ENCODE data around the gene SPA17. TPM values are rescaled to one million over a fixed set of nuclear protein-coding genes. Genes with fewer than 3 reads are reported as not detected.

SPA17 gene
- total RNA-seq, 4 donors from 2014 or later, result 4.2 to 8.6 (median 5.8) TPM

- no peaks in the 10 kb centered on the region for H3K36me3 ChIP-seq
Measured at GRCh38 chr11:124739479-124740276, 66.0 kb downstream of the SPA17 start, which contains the start of gene NRGN. TSS of gene NRGN (plus strand) at chr11:124739942. CDS start at chr11:124740085, 143 bp downstream.

GRCh38 chr11:124740277-124740882 lies 66.7 kb downstream of the SPA17 start:
- 9% methylated on average over 12 of the region's 37 CpGs for WGBS
- Histone ChIP-seq H3K27ac (replicated peaks in 1 of 4) (peak overlapping the region in 1 of 4 donors; percentile 0), H3K9me3 (no peaks in the 10 kb centered on the region), H3K4me3 (peak overlapping the region; percentile 54 to 69 (median 59)), H3K4me1 (peaks cover 13 to 23% (median 22%) of the 10 kb centered on the region in 4 donors), H3K36me3 (no peaks in the 10 kb centered on the region), H3K27me3 (peaks cover 7 to 94% (median 28%) of the 10 kb centered on the region in 4 donors)
- intact Hi-C loops (cut with DNase I), result loop anchor here (5.0 kb wide), 1 partner anchor 68 kb away; the partner anchor contains the start of genes SIAE and SPA17
- TF ChIP-seq CTCF (IDR thresholded peaks at IDR 0.05), result peak in 1 of 3 experiments; percentile 51
- TF ChIP-seq EP300 (IDR thresholded peaks at IDR 0.05), result no peak
- no peak for DNase-seq (ENCODE audit: extremely low spot score)

More at GRCh38 chr11:124739479-124740276, 66.0 kb downstream of the SPA17 start, which contains the start of gene NRGN:
- intact Hi-C loops (cut with DNase I), result loop anchor here (5.0 kb wide), 1 partner anchor 67 kb away; the partner anchor contains the start of genes SIAE and SPA17
- peaks cover 7 to 89% (median 22%) of the 10 kb centered on the region in 4 donors for H3K27me3 ChIP-seq
- peak within 1 kb of the TSS; percentile 54 to 69 (median 59) for H3K4me3 ChIP-seq
- TF ChIP-seq POLR2AphosphoS5 (IDR thresholded peaks at IDR 0.05) (peak in 1 of 2 donors; percentile 71), POLR2A (IDR thresholded peaks at IDR 0.05; ENCODE audit: low read depth) (no peak)
- peak; percentile 96 for DNase-seq (ENCODE audit: extremely low spot score)
- H3K4me1 ChIP-seq, result peaks cover 12 to 21% (median 20%) of the 10 kb centered on the region in 4 donors
- no peaks in the 10 kb centered on the region for H3K9me3 ChIP-seq
- 2% methylated on average over 26 of the region's 59 CpGs for WGBS
- peak within 1 kb of the TSS in 1 of 4 donors; percentile 0 for H3K27ac ChIP-seq (replicated peaks in 1 of 4)

- no peak for TF ChIP-seq POLR2AphosphoS5 (IDR thresholded peaks at IDR 0.05)
- TF ChIP-seq POLR2A (IDR thresholded peaks at IDR 0.05; ENCODE audit: low read depth), result no peak
- no peak for TF ChIP-seq EP300 (IDR thresholded peaks at IDR 0.05)
- no peak for TF ChIP-seq CTCF (IDR thresholded peaks at IDR 0.05)
- no peak overlapping the region for H3K27ac ChIP-seq (replicated peaks in 1 of 4)
- 88% methylated on average over 2 of the region's 2 CpGs for WGBS
- H3K36me3 ChIP-seq, result no peaks in the 10 kb centered on the region
- peaks cover 33 to 45% (median 42%) of the 10 kb centered on the region in 4 donors for H3K4me1 ChIP-seq
- H3K27me3 ChIP-seq, result peaks cover 7 to 94% (median 45%) of the 10 kb centered on the region in 4 donors
- H3K9me3 ChIP-seq, result no peaks in the 10 kb centered on the region
- intact Hi-C loops (cut with DNase I), result loop anchor here (5.0 kb wide), 1 partner anchor 70 kb away; the partner anchor contains the start of genes SIAE and SPA17
- H3K4me3 ChIP-seq, result no peak overlapping the region
- DNase-seq (ENCODE audit: extremely low spot score), result no peak
Measured at GRCh38 chr11:124742555-124742954, 68.9 kb downstream of the SPA17 start.

GRCh38 chr11:124743050-124743449 lies 69.3 kb downstream of the SPA17 start:
- H3K4me1 ChIP-seq, result peaks cover 36 to 50% (median 44%) of the 10 kb centered on the region in 4 donors
- no peaks in the 10 kb centered on the region for H3K9me3 ChIP-seq
- H3K27ac ChIP-seq (replicated peaks in 1 of 4), result no peak overlapping the region
- H3K4me3 ChIP-seq, result no peak overlapping the region
- DNase-seq (ENCODE audit: extremely low spot score), result no peak
- 87% methylated on average over 6 of the region's 6 CpGs for WGBS
- H3K36me3 ChIP-seq, result no peaks in the 10 kb centered on the region
- TF ChIP-seq EP300 (IDR thresholded peaks at IDR 0.05) (no peak), POLR2A (IDR thresholded peaks at IDR 0.05; ENCODE audit: low read depth) (no peak)
- H3K27me3 ChIP-seq, result peaks cover 7 to 94% (median 45%) of the 10 kb centered on the region in 4 donors
- intact Hi-C loops (cut with DNase I), result loop anchor here (5.0 kb wide), 1 partner anchor 71 kb away; the partner anchor contains the start of genes SIAE and SPA17

- peaks cover 41 to 47% (median 43%) of the 10 kb centered on the region in 4 donors for H3K4me1 ChIP-seq
- no peak for DNase-seq (ENCODE audit: extremely low spot score)
- intact Hi-C loops (cut with DNase I), result no loop called here
- no peak for TF ChIP-seq EP300 (IDR thresholded peaks at IDR 0.05)
- TF ChIP-seq POLR2AphosphoS5 (IDR thresholded peaks at IDR 0.05), result no peak
- no peak for TF ChIP-seq CTCF (IDR thresholded peaks at IDR 0.05)
- no peak for TF ChIP-seq POLR2A (IDR thresholded peaks at IDR 0.05; ENCODE audit: low read depth)
- 40% methylated on average over 34 of the region's 44 CpGs for WGBS
- H3K27me3 ChIP-seq, result peaks cover 2 to 100% (median 42%) of the 10 kb centered on the region in 4 donors
- peak overlapping the region in 2 of 4 donors; percentile 53 for H3K4me3 ChIP-seq
- H3K27ac ChIP-seq (replicated peaks in 1 of 4), result no peak overlapping the region
- no peaks in the 10 kb centered on the region for H3K9me3 ChIP-seq
- peaks cover 0 to 4% (median 0%) of the 10 kb centered on the region in 4 donors for H3K36me3 ChIP-seq
Measured at GRCh38 chr11:124745270-124745834, 71.6 kb downstream of the SPA17 start.
